Astrocyte (in vitro differentiated cells and primary cell): ENCODE measurements around the gene AKT3. TPM values are rescaled to one million over a fixed set of nuclear protein-coding genes. Genes with fewer than 3 reads are reported as not detected.
"Not testable (repeated sequence)": the region's sequence is repeated elsewhere in the genome, so short reads cannot be mapped to it uniquely, and the experiment has no call there.

Experiments
- DNase-seq: peaks from one replicate; pipeline ENCODE4 v3.0.0-alpha.2; 2010; ENCODE audit warnings: low read depth
- FAIRE-seq: peaks from 2 replicates; lab custom pipeline; 2011; peaks lifted over from hg19 to GRCh38; lab: Jason Lieb, UNC
- H2AFZ ChIP-seq: 2 replicates; pipeline ENCODE4 v1.6.0; 2012; ENCODE audit warnings: low read depth, low read length, inconsistent platforms
- H3K27ac ChIP-seq: 2 replicates; pipeline ENCODE4 v1.5.1; 2011; ENCODE audit warnings: low read depth, low read length, inconsistent platforms
- H3K27me3 ChIP-seq: 2 replicates; pipeline ENCODE4 v1.6.0; 2011; ENCODE audit warnings: low read length, inconsistent platforms; ENCODE audit not compliant: insufficient read depth
- H3K36me3 ChIP-seq: 2 replicates; pipeline ENCODE4 v1.5.1; 2011; ENCODE audit warnings: low read length, inconsistent platforms; ENCODE audit not compliant: insufficient read depth
- H3K4me1 ChIP-seq: 2 replicates; pipeline ENCODE4 v1.5.1; 2011; ENCODE audit warnings: low read length, inconsistent platforms; ENCODE audit not compliant: insufficient read depth
- H3K4me2 ChIP-seq: 2 replicates; pipeline ENCODE4 v1.6.0; 2012; ENCODE audit warnings: low read length, inconsistent platforms
- H3K4me3 ChIP-seq: 2 replicates; pipeline ENCODE4 v1.5.1; 2011; ENCODE audit warnings: low read depth, mild to moderate bottlenecking, low read length, inconsistent platforms; ENCODE audit not compliant: insufficient read depth
- H3K79me2 ChIP-seq: 2 replicates; pipeline ENCODE4 v1.6.0; 2012; ENCODE audit warnings: mild to moderate bottlenecking, low read length, inconsistent platforms; ENCODE audit not compliant: insufficient read depth
- H3K9ac ChIP-seq: 2 replicates; pipeline ENCODE4 v1.6.0; 2012; ENCODE audit warnings: mild to moderate bottlenecking, low read length, inconsistent platforms
- H3K9me3 ChIP-seq: 2 replicates; pipeline ENCODE4 v1.5.1; 2012; ENCODE audit warnings: low read depth, mild to moderate bottlenecking, low read length, inconsistent platforms; ENCODE audit not compliant: insufficient read depth
- H4K20me1 ChIP-seq: 2 replicates; pipeline ENCODE4 v1.6.0; 2012; ENCODE audit warnings: low read length, inconsistent platforms; ENCODE audit not compliant: insufficient read depth
- H3K27ac Mint-ChIP-seq: one replicate; pipeline ENCODE4 v1.8.0; 2021; ENCODE audit warnings: mild to moderate bottlenecking, mixed read lengths; ENCODE audit not compliant: unreplicated experiment
- H3K27me3 Mint-ChIP-seq: one replicate; pipeline ENCODE4 v1.8.0; 2021; ENCODE audit warnings: low read depth, mixed read lengths; ENCODE audit not compliant: unreplicated experiment
- H3K36me3 Mint-ChIP-seq: one replicate; pipeline ENCODE4 v1.8.0; 2021; ENCODE audit warnings: low read depth, mixed read lengths; ENCODE audit not compliant: unreplicated experiment
- H3K4me1 Mint-ChIP-seq: one replicate; pipeline ENCODE4 v1.8.0; 2021; ENCODE audit warnings: low read depth, mixed read lengths; ENCODE audit not compliant: unreplicated experiment
- H3K4me3 Mint-ChIP-seq: one replicate; pipeline ENCODE4 v1.8.0; 2021; ENCODE audit warnings: mild to moderate bottlenecking, moderate library complexity, mixed read lengths; ENCODE audit not compliant: unreplicated experiment
- H3K9me3 Mint-ChIP-seq: one replicate; pipeline ENCODE4 v1.8.0; 2021; ENCODE audit warnings: mild to moderate bottlenecking, mixed read lengths; ENCODE audit not compliant: unreplicated experiment
- EZH2 ChIP-seq: IDR thresholded peaks from 2 replicates; pipeline ENCODE4 v1.6.1; 2012; ENCODE audit warnings: mild to moderate bottlenecking, low read length, inconsistent platforms; ENCODE audit not compliant: insufficient read depth
- total RNA-seq: library from RNA; stranded (reverse); gene quantifications from 2 replicates; pipeline ENCODE4 v1.2.1, GENCODE V29; 2021
- TF ChIP-seq, protein P1 (sequence below): IDR thresholded peaks from 2 replicates; pipeline ENCODE4 v1.5.1; 2011; ENCODE audit warnings: low read depth, mild to moderate bottlenecking, inconsistent platforms, low read length, moderate library complexity; ENCODE audit not compliant: insufficient read depth

Gene AKT3
- total RNA-seq, 1 donor from 2014 or later: 64.5 TPM

DNA sequence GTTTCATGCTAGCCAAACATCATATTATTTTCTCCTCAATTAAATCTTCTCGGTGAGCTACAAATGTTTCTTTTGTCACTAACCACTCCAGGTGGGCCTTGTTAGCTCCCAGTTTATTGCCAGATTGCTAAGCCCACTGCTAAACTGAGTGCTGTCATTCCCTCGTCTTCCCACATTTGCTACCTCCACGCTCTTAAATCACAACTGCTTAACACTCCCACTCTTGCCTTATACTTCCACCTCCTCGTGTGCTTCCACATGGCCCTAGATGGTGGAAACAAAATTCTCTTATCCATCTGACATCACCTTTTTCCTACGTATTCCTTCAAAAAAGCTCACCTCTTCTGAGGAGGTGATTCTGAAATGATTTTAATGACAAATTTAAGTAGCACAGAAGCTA is 34.6 kb upstream of the AKT3 start:
- Histone ChIP-seq H3K27ac (no peak overlapping the region), H3K9ac (no peak overlapping the region), H3K36me3 (no peaks in the 10 kb centered on the region), H3K27me3 (peaks cover 3% of the 10 kb centered on the region), H3K79me2 (no peaks in the 10 kb centered on the region), H3K4me3 (no peak overlapping the region), H2AFZ (no peak overlapping the region), H3K9me3 (no peaks in the 10 kb centered on the region), H3K4me1 (peaks cover 10% of the 10 kb centered on the region), H4K20me1 (no peaks in the 10 kb centered on the region), H3K4me2 (no peak overlapping the region)
- no peaks in the 10 kb centered on the region for H3K36me3 Mint-ChIP-seq
- no peak for DNase-seq
- no peaks in the 10 kb centered on the region for H3K27me3 Mint-ChIP-seq
- no peak overlapping the region for H3K27ac Mint-ChIP-seq
- no peak overlapping the region for H3K4me3 Mint-ChIP-seq
- no peak for FAIRE-seq
- TF ChIP-seq, protein P1, sequence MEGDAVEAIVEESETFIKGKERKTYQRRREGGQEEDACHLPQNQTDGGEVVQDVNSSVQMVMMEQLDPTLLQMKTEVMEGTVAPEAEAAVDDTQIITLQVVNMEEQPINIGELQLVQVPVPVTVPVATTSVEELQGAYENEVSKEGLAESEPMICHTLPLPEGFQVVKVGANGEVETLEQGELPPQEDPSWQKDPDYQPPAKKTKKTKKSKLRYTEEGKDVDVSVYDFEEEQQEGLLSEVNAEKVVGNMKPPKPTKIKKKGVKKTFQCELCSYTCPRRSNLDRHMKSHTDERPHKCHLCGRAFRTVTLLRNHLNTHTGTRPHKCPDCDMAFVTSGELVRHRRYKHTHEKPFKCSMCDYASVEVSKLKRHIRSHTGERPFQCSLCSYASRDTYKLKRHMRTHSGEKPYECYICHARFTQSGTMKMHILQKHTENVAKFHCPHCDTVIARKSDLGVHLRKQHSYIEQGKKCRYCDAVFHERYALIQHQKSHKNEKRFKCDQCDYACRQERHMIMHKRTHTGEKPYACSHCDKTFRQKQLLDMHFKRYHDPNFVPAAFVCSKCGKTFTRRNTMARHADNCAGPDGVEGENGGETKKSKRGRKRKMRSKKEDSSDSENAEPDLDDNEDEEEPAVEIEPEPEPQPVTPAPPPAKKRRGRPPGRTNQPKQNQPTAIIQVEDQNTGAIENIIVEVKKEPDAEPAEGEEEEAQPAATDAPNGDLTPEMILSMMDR: no peak
- TF ChIP-seq EZH2: no peak
- no peaks in the 10 kb centered on the region for H3K9me3 Mint-ChIP-seq
- H3K4me1 Mint-ChIP-seq: peaks cover 8% of the 10 kb centered on the region

DNA sequence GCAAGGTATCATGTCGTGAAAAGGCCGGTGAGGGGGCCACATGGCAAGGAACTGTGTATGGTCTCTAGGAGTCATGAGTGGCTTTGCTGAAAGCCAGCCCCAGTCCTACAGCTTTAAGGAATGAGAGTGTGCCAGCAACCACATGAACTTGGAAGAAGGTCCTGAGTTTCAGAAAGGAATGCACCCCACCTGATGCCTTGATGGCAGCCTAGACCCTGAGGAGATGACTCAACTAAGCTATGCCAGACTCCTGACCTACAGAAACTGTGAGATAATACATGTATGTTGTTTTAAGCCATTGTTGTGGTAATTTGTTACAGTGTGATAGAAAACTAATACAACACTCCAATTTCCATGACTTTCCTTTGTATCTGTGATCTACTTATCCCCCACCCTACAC is 33.5 kb upstream of the AKT3 start:
- no peak overlapping the region for H3K27ac Mint-ChIP-seq
- no peaks in the 10 kb centered on the region for H3K36me3 Mint-ChIP-seq
- Histone ChIP-seq H2AFZ (no peak overlapping the region), H3K9ac (no peak overlapping the region), H3K27ac (no peak overlapping the region), H3K36me3 (no peaks in the 10 kb centered on the region), H3K4me3 (no peak overlapping the region), H4K20me1 (no peaks in the 10 kb centered on the region), H3K4me2 (peak overlapping the region; percentile 27), H3K4me1 (peaks cover 10% of the 10 kb centered on the region), H3K79me2 (no peaks in the 10 kb centered on the region), H3K9me3 (no peaks in the 10 kb centered on the region), H3K27me3 (peaks cover 3% of the 10 kb centered on the region)
- TF ChIP-seq, protein P1: no peak
- no peak for TF ChIP-seq EZH2
- peaks cover 8% of the 10 kb centered on the region for H3K4me1 Mint-ChIP-seq
- no peaks in the 10 kb centered on the region for H3K27me3 Mint-ChIP-seq
- H3K4me3 Mint-ChIP-seq: no peak overlapping the region
- DNase-seq: peak; percentile 97
- no peaks in the 10 kb centered on the region for H3K9me3 Mint-ChIP-seq
- FAIRE-seq: peak; percentile 89

DNA sequence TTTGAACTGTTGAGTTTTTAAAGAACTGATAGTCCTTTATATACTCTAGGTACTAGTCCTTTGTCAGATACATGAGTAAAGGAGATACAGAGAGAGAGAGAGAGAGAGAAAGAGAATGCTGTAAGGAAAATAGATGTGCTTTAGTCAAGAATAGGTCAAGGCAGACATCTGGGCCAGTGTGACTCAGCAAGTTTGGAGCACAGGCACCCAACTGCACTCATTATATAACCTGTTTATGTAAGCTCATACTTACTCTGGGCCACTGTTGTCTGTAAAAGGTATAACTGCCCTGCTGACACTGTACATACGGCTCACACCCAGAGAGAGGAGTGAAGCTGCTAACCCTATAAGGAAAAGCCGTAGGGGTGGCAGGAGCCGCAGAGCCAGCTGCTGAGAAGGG is 32.2 kb upstream of the AKT3 start:
- no peak overlapping the region for H3K27ac ChIP-seq
- H3K79me2 ChIP-seq: no peaks in the 10 kb centered on the region
- H4K20me1 ChIP-seq: no peaks in the 10 kb centered on the region
- peak; percentile 65 for DNase-seq
- H3K4me2 ChIP-seq: no peak overlapping the region
- no peak for TF ChIP-seq EZH2
- TF ChIP-seq, protein P1: no peak
- no peaks in the 10 kb centered on the region for H3K36me3 Mint-ChIP-seq
- H3K4me1 Mint-ChIP-seq: peaks cover 8% of the 10 kb centered on the region
- H3K4me3 Mint-ChIP-seq: no peak overlapping the region
- no peaks in the 10 kb centered on the region for H3K9me3 ChIP-seq
- no peaks in the 10 kb centered on the region for H3K9me3 Mint-ChIP-seq
- no peaks in the 10 kb centered on the region for H3K27me3 Mint-ChIP-seq
- H3K27ac Mint-ChIP-seq: peak overlapping the region; percentile 28
- peaks cover 10% of the 10 kb centered on the region for H3K4me1 ChIP-seq
- H3K4me3 ChIP-seq: no peak overlapping the region
- H3K36me3 ChIP-seq: no peaks in the 10 kb centered on the region
- H3K9ac ChIP-seq: no peak overlapping the region
- H2AFZ ChIP-seq: no peak overlapping the region
- peaks cover 3% of the 10 kb centered on the region for H3K27me3 ChIP-seq
- FAIRE-seq: no peak

DNA sequence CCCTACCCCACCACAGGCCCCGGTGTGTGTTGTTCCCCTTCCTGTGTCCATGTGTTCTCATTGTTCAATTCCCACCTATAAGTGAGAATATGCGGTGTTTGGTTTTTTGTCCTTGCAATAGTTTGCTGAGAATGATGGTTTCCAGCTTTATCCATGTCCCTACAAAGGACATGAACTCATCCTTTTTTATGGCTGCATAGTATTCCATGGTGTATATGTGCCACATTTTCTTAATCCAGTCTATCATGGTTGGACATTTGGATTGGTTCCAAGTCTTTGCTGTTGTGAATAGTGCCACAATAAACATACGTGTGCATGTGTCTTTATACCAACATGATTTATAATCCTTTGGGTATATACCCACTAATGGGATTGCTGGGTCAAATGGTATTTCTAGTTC is 27.0 kb upstream of the AKT3 start:
- H2AFZ ChIP-seq, H3K79me2 ChIP-seq, H3K9me3 Mint-ChIP-seq, H3K36me3 Mint-ChIP-seq, DNase-seq, H3K4me3 Mint-ChIP-seq, H3K9ac ChIP-seq, H3K4me1 Mint-ChIP-seq, FAIRE-seq, H3K27me3 ChIP-seq, H4K20me1 ChIP-seq, H3K9me3 ChIP-seq, H3K4me3 ChIP-seq, H3K27ac ChIP-seq, H3K27me3 Mint-ChIP-seq, H3K4me1 ChIP-seq, H3K4me2 ChIP-seq, H3K36me3 ChIP-seq, H3K27ac Mint-ChIP-seq: not testable (repeated sequence)
